H1 (cell line): ENCODE results near the gene OR51I1. TPM values are rescaled to one million over a fixed set of nuclear protein-coding genes. Genes with fewer than 3 reads are reported as not detected.

Experiments
- CTCF ChIA-PET: fragments of 300-600 bp; sonication (Branson Sonifier 250); formaldehyde crosslinking; loops from one replicate; lab custom pipeline; 2021; ENCODE audit not compliant: partially characterized antibody; lab: Charles Lee
- POLR2A ChIA-PET: fragments of 300-600 bp; sonication (Branson Sonifier 250); formaldehyde crosslinking; loops from one replicate; lab custom pipeline; 2021; ENCODE audit warnings: inconsistent platforms; ENCODE audit not compliant: partially characterized antibody; lab: Charles Lee
- DNase-seq, 2 experiments: peaks; one replicate each; pipeline versions ENCODE4 v3.0.0 to v3.0.0-alpha.2; 2010 to 2022; ENCODE audit warnings: low spot score in 2 of 2, low read depth in 1 of 2, mixed read lengths in 1 of 2
- FAIRE-seq: peaks from 2 replicates; lab custom pipeline; 2011; peaks lifted over from hg19 to GRCh38; lab: Jason Lieb, UNC
- H2AFZ ChIP-seq: 2 replicates; pipeline ENCODE4 v1.8.1; 2012; ENCODE audit warnings: low read length, inconsistent platforms
- H2AK5ac ChIP-seq: 2 replicates; pipeline ENCODE4 v1.6.1; 2013; ENCODE audit warnings: low read depth, low read length
- H2BK120ac ChIP-seq: replicated peaks from 2 replicates; pipeline ENCODE3; 2013; ENCODE audit warnings: low read depth, low read length, inconsistent platforms
- H2BK12ac ChIP-seq: 2 replicates; pipeline ENCODE4 v1.6.1; 2013; ENCODE audit warnings: low read depth, low read length
- H2BK15ac ChIP-seq: 2 replicates; pipeline ENCODE4 v1.6.1; 2013; ENCODE audit warnings: low read length
- H2BK20ac ChIP-seq: 2 replicates; pipeline ENCODE4 v1.6.1; 2013; ENCODE audit warnings: low read length
- H2BK5ac ChIP-seq: 2 replicates; pipeline ENCODE4 v1.6.1; 2013; ENCODE audit warnings: low read depth, low read length
- H3K14ac ChIP-seq: 2 replicates; pipeline ENCODE4 v1.6.1; 2013; ENCODE audit warnings: inconsistent platforms; ENCODE audit not compliant: insufficient read length
- H3K18ac ChIP-seq: 2 replicates; pipeline ENCODE4 v1.6.1; 2013; ENCODE audit warnings: low read length; ENCODE audit errors: extremely low read depth
- H3K23ac ChIP-seq: 2 replicates; pipeline ENCODE4 v1.6.1; 2013; ENCODE audit warnings: inconsistent platforms; ENCODE audit not compliant: insufficient read length
- H3K23me2 ChIP-seq: 2 replicates; pipeline ENCODE4 v1.6.1; 2013; ENCODE audit warnings: low read depth, low read length
- H3K27ac ChIP-seq: 2 replicates; pipeline ENCODE4 v1.6.1; 2011; ENCODE audit warnings: low read depth, low read length, inconsistent platforms
- H3K27me3 ChIP-seq, 4 experiments: replicated peaks in 1 of 4; 1 replicate in 1 of 4; 2 replicates in 3 of 4; pipeline versions ENCODE4 v1.6.1 to v1.8.1; 2011 to 2013; ENCODE audit warnings: low read length in 3 of 4, mild to moderate bottlenecking in 3 of 4, inconsistent platforms in 2 of 4, mixed read lengths in 2 of 4, moderate library complexity in 1 of 4; ENCODE audit not compliant: control insufficient read depth in 3 of 4, insufficient read depth in 3 of 4; ENCODE audit errors: extremely low read depth in 1 of 4
- H3K36me3 ChIP-seq, 4 experiments: 2 replicates each; pipeline versions ENCODE4 v1.6.1 to v1.8.1; 2011 to 2013; ENCODE audit warnings: mild to moderate bottlenecking in 4 of 4, low read length in 3 of 4, moderate library complexity in 2 of 4, control low read depth in 1 of 4, inconsistent platforms in 1 of 4; ENCODE audit not compliant: insufficient read depth in 4 of 4, control insufficient read depth in 2 of 4
- H3K4ac ChIP-seq: replicated peaks from 2 replicates; pipeline ENCODE3; 2013; ENCODE audit warnings: low read length, low read depth, mixed read lengths, inconsistent platforms; ENCODE audit not compliant: insufficient read length
- H3K4me1 ChIP-seq, 4 experiments: replicated peaks in 1 of 4; 1 replicate in 1 of 4; 2 replicates in 3 of 4; pipeline versions ENCODE4 v1.6.1 to v1.8.1; 2011 to 2013; ENCODE audit warnings: low read length in 3 of 4, inconsistent platforms in 2 of 4, mixed read lengths in 1 of 4; ENCODE audit not compliant: insufficient read depth in 4 of 4, control insufficient read depth in 3 of 4
- H3K4me2 ChIP-seq, 2 experiments: 2 replicates each; pipeline versions ENCODE4 v1.6.1 to v1.8.1; 2011 to 2013; ENCODE audit warnings: low read depth in 2 of 2, low read length in 2 of 2, control low read depth in 1 of 2, inconsistent platforms in 1 of 2, mild to moderate bottlenecking in 1 of 2; ENCODE audit not compliant: insufficient read depth in 1 of 2
- H3K4me3 ChIP-seq, 4 experiments: fragments of 200-600, 300-600 bp in 1 of 4; sonication (generic), shearing (Covaris generic), sonication (Bioruptor Twin) in 1 of 4; 2 replicates each; pipeline versions ENCODE4 v1.5.1 to v1.8.1; 2011 to 2016; ENCODE audit warnings: low read length in 4 of 4, low read depth in 3 of 4, control low read depth in 2 of 4, inconsistent platforms in 2 of 4, mild to moderate bottlenecking in 2 of 4, mixed read lengths in 1 of 4, moderate library complexity in 1 of 4; ENCODE audit not compliant: insufficient read depth in 2 of 4; ENCODE audit errors: extremely low read depth in 1 of 4
- H3K56ac ChIP-seq: replicated peaks from 2 replicates; pipeline ENCODE3; 2013; ENCODE audit warnings: low read depth, mild to moderate bottlenecking, mixed read lengths, low read length, inconsistent platforms; ENCODE audit not compliant: insufficient read length
- H3K79me1 ChIP-seq: 2 replicates; pipeline ENCODE4 v1.6.1; 2013; ENCODE audit warnings: low read depth, low read length, control low read depth
- H3K79me2 ChIP-seq, 2 experiments: 2 replicates each; pipeline versions ENCODE4 v1.6.1 to v1.8.1; 2012 to 2013; ENCODE audit warnings: low read length in 2 of 2, mild to moderate bottlenecking in 2 of 2, inconsistent platforms in 1 of 2; ENCODE audit not compliant: insufficient read depth in 2 of 2, control insufficient read depth in 1 of 2
- H3K9ac ChIP-seq, 4 experiments: replicated peaks in 1 of 4; 1 replicate in 1 of 4; 2 replicates in 3 of 4; pipeline versions ENCODE4 v1.6.1 to v1.8.1; 2011 to 2013; ENCODE audit warnings: low read depth in 3 of 4, low read length in 3 of 4, control low read depth in 2 of 4, mild to moderate bottlenecking in 2 of 4, moderate library complexity in 2 of 4, inconsistent platforms in 1 of 4; ENCODE audit errors: extremely low read depth in 1 of 4
- H3K9me3 ChIP-seq, 2 experiments: 2 replicates each; pipeline versions ENCODE4 v1.6.1 to v1.8.1; 2012 to 2013; ENCODE audit warnings: mild to moderate bottlenecking in 2 of 2, moderate library complexity in 2 of 2, control low read depth in 1 of 2, inconsistent platforms in 1 of 2, low read depth in 1 of 2, low read length in 1 of 2, mixed read lengths in 1 of 2; ENCODE audit not compliant: insufficient read depth in 2 of 2
- H4K20me1 ChIP-seq, 2 experiments: replicated peaks in 1 of 2; 2 replicates each; pipeline versions ENCODE3 to v1.8.1; 2011 to 2013; ENCODE audit warnings: inconsistent platforms in 2 of 2, low read length in 2 of 2, mild to moderate bottlenecking in 1 of 2; ENCODE audit not compliant: insufficient read depth in 2 of 2, control insufficient read depth in 1 of 2
- H4K5ac ChIP-seq: 2 replicates; pipeline ENCODE4 v1.6.1; 2013; ENCODE audit warnings: low read length, low read depth, mixed read lengths, inconsistent platforms; ENCODE audit not compliant: insufficient read length
- H4K8ac ChIP-seq: 2 replicates; pipeline ENCODE4 v1.8.0; 2013; ENCODE audit warnings: mild to moderate bottlenecking, moderate library complexity, low read length, inconsistent platforms; ENCODE audit not compliant: insufficient read depth; ENCODE audit errors: extremely low read depth
- H4K91ac ChIP-seq: replicated peaks from 2 replicates; pipeline ENCODE3; 2013; ENCODE audit warnings: low read length, mixed read lengths, inconsistent platforms; ENCODE audit not compliant: insufficient read length
- CEBPB ChIP-seq: IDR thresholded peaks from 2 replicates; pipeline ENCODE4 v1.6.1; 2012; ENCODE audit warnings: low read depth, low read length
- CHD2 ChIP-seq: IDR thresholded peaks from 2 replicates; pipeline ENCODE4 v1.6.1; 2012; ENCODE audit warnings: low read length, improper control_type of control experiment
- EZH2 ChIP-seq: fragments of 200-600 bp; sonication (generic); IDR thresholded peaks from 2 replicates; pipeline ENCODE4 v1.7.1; 2012; ENCODE audit warnings: low read depth, mild to moderate bottlenecking, moderate library complexity, low read length, inconsistent platforms; ENCODE audit not compliant: severe bottlenecking
- JUND ChIP-seq: IDR thresholded peaks from 2 replicates; pipeline ENCODE4 v1.6.1; 2011; ENCODE audit warnings: mild to moderate bottlenecking, improper control_type of control experiment, low read length
- MAFK ChIP-seq: IDR thresholded peaks from 2 replicates; pipeline ENCODE4 v1.6.1; 2012; ENCODE audit warnings: low read depth, mild to moderate bottlenecking, improper control_type of control experiment, low read length
- NRF1 ChIP-seq: IDR thresholded peaks from 2 replicates; pipeline ENCODE4 v1.6.1; 2011; ENCODE audit warnings: mild to moderate bottlenecking, low read depth, low read length, improper control_type of control experiment
- PHF8 ChIP-seq: fragments of 200-600 bp; sonication (generic); conservative IDR thresholded peaks from 2 replicates; pipeline ENCODE4 v1.7.1; 2012; ENCODE audit warnings: low read depth, mild to moderate bottlenecking, inconsistent platforms, low read length, moderate library complexity
- SIX5 ChIP-seq: IDR thresholded peaks from 2 replicates; pipeline ENCODE4 v1.6.1; 2011; ENCODE audit warnings: mild to moderate bottlenecking, low read depth, low read length
- WGBS, 2 experiments: shearing (Covaris generic) in 1 of 2; methylation state at CpG; one replicate each; pipeline versions ENCODE4 v1.1.6 to v1.1.7; 2013 to 2015; ENCODE audit warnings: low lambda C conversion rate in 2 of 2, mixed read lengths in 2 of 2, inconsistent platforms in 1 of 2, low coverage in 1 of 2, missing lambda C conversion rate in 1 of 2; ENCODE audit not compliant: insufficient replicate concordance in 2 of 2, insufficient coverage in 1 of 2, insufficient read length in 1 of 2; ENCODE audit errors: extremely low coverage in 1 of 2, missing lambda C conversion rate in 1 of 2; 5-methylcytosine and 5-hydroxymethylcytosine counted together
- polyA plus RNA-seq, 7 experiments: library from polyadenylated mRNA; depleted of rRNA in 3 of 7; stranded (reverse) in 5 of 7; unstranded in 2 of 7; fragments of >200 nt in 5 of 7; fragments of 200-250 nt in 2 of 7; gene quantifications; 1 replicate in 5 of 7; 2 replicates in 1 of 7; 4 replicates in 1 of 7; pipeline versions ENCODE4 v1.2.1 to v1.2.3, GENCODE V29; 2011 to 2013; ENCODE audit warnings: missing spikeins in 2 of 7, mixed read lengths in 2 of 7
- total RNA-seq: library from RNA; stranded (reverse); fragmentation: NEBNext Ultra II Directional; extraction: Animal tissue kit (Norgen Biotek cat#: 25700); gene quantifications from 2 replicates; pipeline ENCODE4 v1.2.1, GENCODE V29; 2021
- TF ChIP-seq, protein P1 (sequence below): IDR thresholded peaks from 2 replicates; pipeline ENCODE4 v1.6.1; 2012; ENCODE audit warnings: inconsistent platforms
- TF ChIP-seq, protein P2 (sequence below), 3 experiments: IDR thresholded peaks; 1 replicate in 2 of 3; 2 replicates in 1 of 3; pipeline versions ENCODE4 v1.5.1 to v1.6.1; 2011; ENCODE audit warnings: low read length in 3 of 3, mild to moderate bottlenecking in 3 of 3, inconsistent platforms in 2 of 3, low read depth in 1 of 3, moderate library complexity in 1 of 3; ENCODE audit not compliant: insufficient read depth in 1 of 3; ENCODE audit errors: control extremely low read depth in 1 of 3

The OR51I1 gene
- total and polyA plus RNA-seq, 2 of the 8 experiments (the other 6 are each of a cell fraction or from before 2014, with no cell fraction given) = not detected

DNA sequence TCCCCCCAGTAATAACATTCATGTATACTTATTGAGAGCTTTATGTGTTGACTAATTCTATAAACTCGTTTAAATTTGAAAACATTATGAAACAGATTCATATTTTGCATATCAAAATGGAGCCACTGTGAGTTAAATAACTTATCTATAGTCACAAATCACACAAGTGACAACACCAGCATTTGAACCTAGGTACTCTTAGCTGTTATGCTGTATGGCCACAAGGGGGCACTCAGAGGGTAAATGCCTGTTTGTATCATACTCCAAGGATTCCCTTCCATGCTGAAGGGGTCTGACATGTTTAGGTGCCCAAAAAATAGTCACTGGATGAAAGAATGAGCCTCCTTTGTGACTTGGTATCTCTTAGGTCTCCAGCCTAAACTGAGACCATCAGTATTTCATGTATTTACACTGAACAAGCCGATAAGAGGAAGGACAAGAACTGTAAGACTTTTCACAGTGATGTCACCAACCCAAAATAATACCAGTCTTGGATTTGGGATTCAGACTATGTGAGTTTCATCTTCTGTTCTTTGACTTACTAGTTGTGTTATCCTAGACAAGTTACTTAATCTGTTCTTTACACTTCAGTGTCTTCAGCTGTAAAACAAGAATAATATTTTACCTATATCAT lies 35.0 kb upstream of the OR51I1 start:
- ChIA-PET CTCF (interaction anchor here (0.7 to 3.1 kb wide), 25 partner anchors 10 to 415 kb away, joined by 3 to 21 read pairs (median 4); partner anchors contain the start of genes OR52N2 and UBQLNL), POLR2A (no interaction called here)
- H3K4ac ChIP-seq = no peak overlapping the region
- H3K23me2 ChIP-seq = no peaks in the 10 kb centered on the region
- no peak for DNase-seq
- H3K4me3 ChIP-seq = no peak overlapping the region
- H3K23ac ChIP-seq = no peak overlapping the region
- no peaks in the 10 kb centered on the region for H3K27me3 ChIP-seq
- H3K36me3 ChIP-seq = no peaks in the 10 kb centered on the region
- peak overlapping the region; percentile 71; the same call in 1 of the 2 replicates for H2AFZ ChIP-seq
- no peak overlapping the region for H3K18ac ChIP-seq
- no peak overlapping the region for H3K9ac ChIP-seq
- H2BK12ac ChIP-seq = no peak overlapping the region
- no peak overlapping the region for H2BK20ac ChIP-seq
- FAIRE-seq = peak; percentile 92
- no peak overlapping the region for H2BK5ac ChIP-seq
- H3K79me1 ChIP-seq = no peaks in the 10 kb centered on the region
- no peaks in the 10 kb centered on the region for H4K20me1 ChIP-seq
- WGBS, 2 experiments = 43% methylated on average over 2 of the region's 2 CpGs; no CpG with 5 or more reads in 1 of the 2 experiments
- no peaks in the 10 kb centered on the region for H3K4me1 ChIP-seq
- H4K91ac ChIP-seq = no peak overlapping the region
- H2AK5ac ChIP-seq = no peak overlapping the region
- no peak overlapping the region for H4K5ac ChIP-seq
- H3K14ac ChIP-seq = no peak overlapping the region
- no peak overlapping the region for H3K4me2 ChIP-seq
- no peaks in the 10 kb centered on the region for H3K79me2 ChIP-seq
- no peak overlapping the region for H4K8ac ChIP-seq
- no peak overlapping the region for H3K56ac ChIP-seq
- H3K9me3 ChIP-seq = peaks cover 0 to 4% of the 10 kb centered on the region in 2 experiments; a peak in 1 of 4 replicates
- no peak overlapping the region for H3K27ac ChIP-seq
- no peak overlapping the region for H2BK15ac ChIP-seq
- no peak overlapping the region for H2BK120ac ChIP-seq
- TF ChIP-seq NRF1 = no peak
- TF ChIP-seq CHD2 = no peak
- no peak for TF ChIP-seq EZH2
- TF ChIP-seq JUND = no peak
- no peak for TF ChIP-seq SIX5
- TF ChIP-seq, protein P1, sequence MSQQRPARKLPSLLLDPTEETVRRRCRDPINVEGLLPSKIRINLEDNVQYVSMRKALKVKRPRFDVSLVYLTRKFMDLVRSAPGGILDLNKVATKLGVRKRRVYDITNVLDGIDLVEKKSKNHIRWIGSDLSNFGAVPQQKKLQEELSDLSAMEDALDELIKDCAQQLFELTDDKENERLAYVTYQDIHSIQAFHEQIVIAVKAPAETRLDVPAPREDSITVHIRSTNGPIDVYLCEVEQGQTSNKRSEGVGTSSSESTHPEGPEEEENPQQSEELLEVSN = no peak
- TF ChIP-seq MAFK = no peak
- no peak for TF ChIP-seq CEBPB
- TF ChIP-seq PHF8 = no peak
- TF ChIP-seq, protein P2, sequence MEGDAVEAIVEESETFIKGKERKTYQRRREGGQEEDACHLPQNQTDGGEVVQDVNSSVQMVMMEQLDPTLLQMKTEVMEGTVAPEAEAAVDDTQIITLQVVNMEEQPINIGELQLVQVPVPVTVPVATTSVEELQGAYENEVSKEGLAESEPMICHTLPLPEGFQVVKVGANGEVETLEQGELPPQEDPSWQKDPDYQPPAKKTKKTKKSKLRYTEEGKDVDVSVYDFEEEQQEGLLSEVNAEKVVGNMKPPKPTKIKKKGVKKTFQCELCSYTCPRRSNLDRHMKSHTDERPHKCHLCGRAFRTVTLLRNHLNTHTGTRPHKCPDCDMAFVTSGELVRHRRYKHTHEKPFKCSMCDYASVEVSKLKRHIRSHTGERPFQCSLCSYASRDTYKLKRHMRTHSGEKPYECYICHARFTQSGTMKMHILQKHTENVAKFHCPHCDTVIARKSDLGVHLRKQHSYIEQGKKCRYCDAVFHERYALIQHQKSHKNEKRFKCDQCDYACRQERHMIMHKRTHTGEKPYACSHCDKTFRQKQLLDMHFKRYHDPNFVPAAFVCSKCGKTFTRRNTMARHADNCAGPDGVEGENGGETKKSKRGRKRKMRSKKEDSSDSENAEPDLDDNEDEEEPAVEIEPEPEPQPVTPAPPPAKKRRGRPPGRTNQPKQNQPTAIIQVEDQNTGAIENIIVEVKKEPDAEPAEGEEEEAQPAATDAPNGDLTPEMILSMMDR (IDR thresholded peaks at IDR 0.05; ENCODE audit: control extremely low read depth in 1 of 3, insufficient read depth in 1 of 3, low read depth in 1 of 3, low read length in 3 of 3) = peak in 2 of 3 experiments; percentile 73 to 87; a peak in 3 of 4 replicates
